Gastrocnemius medialis (tissue), 4 donors: ENCODE data around the gene NPM1. TPM values are rescaled to one million over a fixed set of nuclear protein-coding genes. Genes with fewer than 3 reads are reported as not detected.

Source experiments
- ATAC-seq, 2 donors: fragments of 150-250 bp; one replicate each; pipeline ENCODE4 v1.9.1; 2016
- DNase-seq, 2 donors: peaks; one replicate each; pipeline ENCODE4 v3.0.0-alpha.2; 2019
- H3K27ac ChIP-seq, 4 donors: fragments of 200-600 bp; sonication (generic); 1 replicate in 1 of 4; 2 replicates in 3 of 4; pipeline ENCODE4 v1.5.1; 2016 to 2018; ENCODE audit warnings: mild to moderate bottlenecking in 2 of 4, moderate library complexity in 1 of 4
- H3K27me3 ChIP-seq, 3 donors: fragments of 200-600 bp; sonication (generic) in 2 of 3; 1 replicate in 1 of 3; 2 replicates in 2 of 3; pipeline versions ENCODE4 v1.5.1 to v1.6.0; 2016 to 2019; ENCODE audit warnings: mild to moderate bottlenecking in 1 of 3, moderate library complexity in 1 of 3
- H3K36me3 ChIP-seq, 2 donors: fragments of 200-600 bp; sonication (generic) in 1 of 2; one replicate each; pipeline ENCODE4 v1.5.1; 2017 to 2018
- H3K4me1 ChIP-seq, 2 donors: fragments of 200-600 bp; sonication (generic) in 1 of 2; one replicate each; pipeline ENCODE4 v1.5.1; 2016 to 2017; ENCODE audit warnings: mild to moderate bottlenecking in 2 of 2
- H3K4me3 ChIP-seq, 4 donors: fragments of 200-600 bp; sonication (generic) in 3 of 4; 1 replicate in 1 of 4; 2 replicates in 3 of 4; pipeline ENCODE4 v1.5.1; 2016 to 2019; ENCODE audit warnings: mild to moderate bottlenecking in 2 of 4
- H3K9me3 ChIP-seq, 3 donors: fragments of 200-600 bp; sonication (generic) in 2 of 3; 1 replicate in 1 of 3; 2 replicates in 2 of 3; pipeline ENCODE4 v1.5.1; 2016 to 2019
- POLR2A ChIP-seq, 2 donors: fragments of 450-650 bp; IDR thresholded peaks; one replicate each; pipeline ENCODE4 v1.6.1; 2017; ENCODE audit warnings: antibody characterized with exemption in 2 of 2, mild to moderate bottlenecking in 2 of 2, moderate library complexity in 2 of 2
- in situ Hi-C, 4 donors: fragments of 200-750 bp; cut with MboI; loops; one replicate each; pipeline versions ENCODE4 v1.15.0 to v1.8.0; 2017; ENCODE audit warnings: low sequenced_read_pairs in 4 of 4
- intact Hi-C: fragments of 100-400 bp; cut with DNase I; formaldehyde crosslinking; loops from one replicate; pipeline ENCODE4 v1.15.1; 2023; ENCODE audit warnings: low total_unique reads
- total RNA-seq, 4 donors: library from RNA; depleted of rRNA; stranded (reverse); fragments of >200 nt; gene quantifications; one replicate each; pipeline versions ENCODE4 v1.1.0 to v1.2.3, GENCODE V29; 2016
- TF ChIP-seq, protein P1 (sequence below), 5 experiments: fragments of 450-650 bp in 3 of 5; fragments of 200-600 bp in 2 of 5; sonication (generic) in 2 of 5; IDR thresholded peaks in 4 of 5; conservative IDR thresholded peaks in 1 of 5; 1 replicate in 4 of 5; 2 replicates in 1 of 5; pipeline ENCODE4 v1.5.1; 2016 to 2019; ENCODE audit warnings: antibody characterized with exemption in 5 of 5, mild to moderate bottlenecking in 3 of 5, moderate library complexity in 3 of 5

Gene NPM1
- total RNA-seq, 4 donors from 2014 or later = 277 to 651 (median 413) TPM

DNA sequence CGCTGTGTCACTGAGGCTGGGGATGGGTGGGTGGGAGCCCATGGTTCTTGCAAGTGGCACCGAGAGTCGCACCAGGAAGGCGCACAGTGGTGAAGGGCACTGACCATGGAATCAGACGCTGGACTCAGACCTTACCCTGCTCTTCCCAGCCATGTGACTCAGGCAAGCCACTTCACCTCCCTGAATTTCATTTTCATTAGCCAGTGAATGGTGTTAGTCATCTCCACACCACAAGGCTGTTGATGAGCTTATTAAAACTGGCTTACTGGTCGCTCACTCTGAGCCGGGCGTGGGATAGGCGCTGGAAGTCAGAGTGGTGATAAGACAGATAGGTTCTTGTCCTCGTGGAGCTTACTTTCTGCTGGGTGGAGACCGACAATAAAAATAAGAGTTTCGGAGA lies 56.9 kb downstream of the NPM1 start:
- Histone ChIP-seq H3K27ac (no peak overlapping the region), H3K4me1 (no peaks in the 10 kb centered on the region)
- in situ Hi-C loops = no loop called here

DNA sequence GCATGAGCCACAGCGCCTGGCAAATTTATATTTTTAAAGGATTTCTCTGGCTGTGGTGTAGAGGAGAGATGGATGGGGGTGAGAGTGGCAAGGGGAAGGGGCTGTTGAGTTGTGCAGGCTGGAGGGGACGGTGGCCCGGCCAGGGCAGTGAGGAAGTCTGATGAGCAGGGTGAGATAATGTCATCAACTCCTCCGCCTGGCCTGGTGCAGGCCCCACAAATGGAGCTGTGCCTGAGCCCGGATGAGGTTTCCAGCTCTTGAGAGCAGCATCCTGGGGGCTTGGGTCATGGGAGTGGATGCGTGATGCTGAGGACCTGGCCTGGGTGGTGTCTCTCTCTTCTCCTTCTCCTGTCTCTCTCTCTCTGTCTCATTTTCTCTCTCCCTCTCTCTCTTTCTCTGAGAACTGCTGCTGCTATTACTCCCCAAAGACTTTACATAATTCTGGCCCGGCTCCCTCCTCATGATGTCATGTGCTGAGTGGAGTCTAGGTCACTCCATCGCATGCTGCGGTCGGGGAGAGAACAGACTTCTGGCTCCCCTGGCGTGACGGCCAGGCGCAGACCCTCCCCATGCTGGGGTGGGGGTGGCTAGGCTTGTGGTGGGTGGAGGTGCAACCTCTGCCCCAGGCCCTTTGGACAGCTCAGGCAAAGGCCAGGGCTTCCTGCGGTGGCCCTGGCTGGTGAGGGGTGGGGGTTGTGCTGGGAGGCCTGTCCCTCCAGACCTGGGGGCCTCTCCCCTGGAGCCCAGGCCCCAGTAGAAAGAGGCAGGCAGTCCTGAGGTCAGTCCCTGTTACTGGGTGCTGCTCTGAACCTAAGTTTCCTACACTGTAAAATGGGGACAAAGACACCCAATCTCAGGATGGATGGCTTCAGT lies 58.2 kb downstream of the NPM1 start:
- Histone ChIP-seq H3K4me1 (no peaks in the 10 kb centered on the region), H3K27ac (no peak overlapping the region), H3K4me3 (no peak overlapping the region), H3K9me3 (no peaks in the 10 kb centered on the region), H3K36me3 (no peaks in the 10 kb centered on the region), H3K27me3 (no peaks in the 10 kb centered on the region)
- intact Hi-C loops = no loop called here
- TF ChIP-seq, protein P1, sequence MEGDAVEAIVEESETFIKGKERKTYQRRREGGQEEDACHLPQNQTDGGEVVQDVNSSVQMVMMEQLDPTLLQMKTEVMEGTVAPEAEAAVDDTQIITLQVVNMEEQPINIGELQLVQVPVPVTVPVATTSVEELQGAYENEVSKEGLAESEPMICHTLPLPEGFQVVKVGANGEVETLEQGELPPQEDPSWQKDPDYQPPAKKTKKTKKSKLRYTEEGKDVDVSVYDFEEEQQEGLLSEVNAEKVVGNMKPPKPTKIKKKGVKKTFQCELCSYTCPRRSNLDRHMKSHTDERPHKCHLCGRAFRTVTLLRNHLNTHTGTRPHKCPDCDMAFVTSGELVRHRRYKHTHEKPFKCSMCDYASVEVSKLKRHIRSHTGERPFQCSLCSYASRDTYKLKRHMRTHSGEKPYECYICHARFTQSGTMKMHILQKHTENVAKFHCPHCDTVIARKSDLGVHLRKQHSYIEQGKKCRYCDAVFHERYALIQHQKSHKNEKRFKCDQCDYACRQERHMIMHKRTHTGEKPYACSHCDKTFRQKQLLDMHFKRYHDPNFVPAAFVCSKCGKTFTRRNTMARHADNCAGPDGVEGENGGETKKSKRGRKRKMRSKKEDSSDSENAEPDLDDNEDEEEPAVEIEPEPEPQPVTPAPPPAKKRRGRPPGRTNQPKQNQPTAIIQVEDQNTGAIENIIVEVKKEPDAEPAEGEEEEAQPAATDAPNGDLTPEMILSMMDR (IDR thresholded peaks at IDR 0.05 in 4 of 5, conservative IDR thresholded peaks at IDR 0.05 in 1 of 5) = no peak
- TF ChIP-seq POLR2A (IDR thresholded peaks at IDR 0.05) = no peak
- in situ Hi-C loops = no loop called here
- ATAC-seq (peak; percentile 28 to 40), DNase-seq (peak in 1 of 2 donors; percentile 24)

More for the DNA sequence above, 56.9 kb downstream of the NPM1 start:
- TF ChIP-seq, protein P1 (IDR thresholded peaks at IDR 0.05 in 4 of 5, conservative IDR thresholded peaks at IDR 0.05 in 1 of 5) = no peak
- no peak for TF ChIP-seq POLR2A (IDR thresholded peaks at IDR 0.05)
- DNase-seq = no peak
- H3K4me3 ChIP-seq = no peak overlapping the region
- intact Hi-C loops = no loop called here
- no peaks in the 10 kb centered on the region for H3K27me3 ChIP-seq
- no peak for ATAC-seq
- H3K36me3 ChIP-seq = no peaks in the 10 kb centered on the region
- no peaks in the 10 kb centered on the region for H3K9me3 ChIP-seq

DNA sequence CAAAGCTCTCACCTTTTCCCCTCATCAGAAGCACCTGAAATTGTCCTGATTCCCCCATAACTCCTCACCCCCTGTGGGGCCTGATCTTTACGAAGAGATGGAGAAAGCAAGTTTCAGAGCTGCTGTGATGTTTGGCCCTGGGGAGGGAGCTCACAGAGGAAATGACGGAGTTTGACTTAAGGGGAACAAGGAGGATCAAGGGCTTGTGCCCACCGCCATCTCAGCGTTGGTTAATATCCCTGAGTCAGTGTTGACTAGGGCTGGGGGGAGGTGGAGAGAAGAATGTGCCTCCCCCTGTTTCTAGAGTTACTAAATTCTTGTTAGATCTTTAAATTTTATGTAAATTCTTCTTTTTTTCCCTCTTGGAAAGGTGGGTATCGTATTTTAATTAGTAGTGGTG lies 59.6 kb downstream of the NPM1 start:
- H3K36me3 ChIP-seq = no peaks in the 10 kb centered on the region
- no peak for ATAC-seq
- H3K27me3 ChIP-seq = no peaks in the 10 kb centered on the region
- intact Hi-C loops (no loop called here), in situ Hi-C loops (no loop called here)
- H3K4me1 ChIP-seq = no peaks in the 10 kb centered on the region
- no peak overlapping the region for H3K4me3 ChIP-seq
- H3K27ac ChIP-seq = no peak overlapping the region
- TF ChIP-seq, protein P1 (IDR thresholded peaks at IDR 0.05 in 4 of 5, conservative IDR thresholded peaks at IDR 0.05 in 1 of 5) = no peak
- no peak for TF ChIP-seq POLR2A (IDR thresholded peaks at IDR 0.05)
- no peak for DNase-seq
- H3K9me3 ChIP-seq = no peaks in the 10 kb centered on the region

DNA sequence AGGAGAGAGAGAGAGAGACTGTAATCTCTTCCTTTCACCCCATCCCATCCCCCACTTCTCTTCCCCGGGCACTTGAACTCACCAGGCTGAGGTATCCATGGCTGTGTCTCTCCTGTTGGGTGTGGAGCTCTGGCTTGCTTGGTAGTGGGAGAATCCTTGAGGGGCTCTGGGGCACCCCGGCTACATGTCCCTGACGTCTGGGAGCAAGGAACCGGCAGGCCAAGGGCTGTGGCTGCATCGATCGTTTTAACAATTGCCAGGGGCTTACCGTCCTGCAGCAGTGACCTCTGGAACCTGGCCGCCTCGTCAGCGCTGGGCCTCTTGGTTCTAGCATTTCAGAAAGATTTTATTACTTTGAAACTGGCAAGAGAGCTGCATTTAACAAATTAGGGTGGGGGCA lies 61.8 kb downstream of the NPM1 start:
- no peak overlapping the region for H3K4me3 ChIP-seq
- in situ Hi-C loops (no loop called here), intact Hi-C loops (no loop called here)
- H3K36me3 ChIP-seq = no peaks in the 10 kb centered on the region
- no peak for TF ChIP-seq POLR2A (IDR thresholded peaks at IDR 0.05)
- TF ChIP-seq, protein P1 (IDR thresholded peaks at IDR 0.05 in 4 of 5, conservative IDR thresholded peaks at IDR 0.05 in 1 of 5) = no peak
- no peaks in the 10 kb centered on the region for H3K27me3 ChIP-seq
- no peaks in the 10 kb centered on the region for H3K9me3 ChIP-seq
- DNase-seq = no peak
- no peak for ATAC-seq
- H3K4me1 ChIP-seq = no peaks in the 10 kb centered on the region
- no peak overlapping the region for H3K27ac ChIP-seq
